ENCODE results near the gene NAV1. TPM values are rescaled to one million over a fixed set of nuclear protein-coding genes. Genes with fewer than 3 reads are reported as not detected.

The NAV1 gene
- total and polyA plus RNA-seq, 2 experiments from 2014 or later = 22.7 to 37.4 TPM

DNA sequence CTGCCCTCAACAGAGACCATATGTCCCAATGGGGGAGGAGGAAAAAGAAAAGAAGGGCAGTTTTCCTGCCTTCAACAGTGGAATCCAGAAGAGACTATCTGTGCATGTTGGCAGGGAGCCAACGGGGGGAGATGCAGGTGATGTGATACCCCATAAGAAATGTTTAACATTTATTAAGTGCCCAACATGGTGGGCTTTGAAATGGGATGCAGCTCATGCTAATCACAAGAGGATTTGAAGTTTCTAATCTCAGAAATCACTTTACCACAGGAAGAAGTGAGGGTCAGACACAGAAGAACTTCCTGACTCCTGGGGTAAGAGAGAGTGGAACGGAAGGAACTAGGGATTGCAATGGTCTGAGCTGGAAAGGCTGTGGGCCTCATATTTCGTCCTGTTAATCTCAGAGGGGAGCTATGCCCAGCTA, 48.2 kb upstream of the NAV1 start (continued):
- TF ChIP-seq, protein P1, sequence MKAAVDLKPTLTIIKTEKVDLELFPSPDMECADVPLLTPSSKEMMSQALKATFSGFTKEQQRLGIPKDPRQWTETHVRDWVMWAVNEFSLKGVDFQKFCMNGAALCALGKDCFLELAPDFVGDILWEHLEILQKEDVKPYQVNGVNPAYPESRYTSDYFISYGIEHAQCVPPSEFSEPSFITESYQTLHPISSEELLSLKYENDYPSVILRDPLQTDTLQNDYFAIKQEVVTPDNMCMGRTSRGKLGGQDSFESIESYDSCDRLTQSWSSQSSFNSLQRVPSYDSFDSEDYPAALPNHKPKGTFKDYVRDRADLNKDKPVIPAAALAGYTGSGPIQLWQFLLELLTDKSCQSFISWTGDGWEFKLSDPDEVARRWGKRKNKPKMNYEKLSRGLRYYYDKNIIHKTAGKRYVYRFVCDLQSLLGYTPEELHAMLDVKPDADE (IDR thresholded peaks at IDR 0.05) = no peak
- no peak for TF ChIP-seq CREB1 (CRISPR knock-in tag; IDR thresholded peaks at IDR 0.05; ENCODE audit: low read depth)
- TF ChIP-seq STAT1 (IDR thresholded peaks at IDR 0.05; ENCODE audit: unreplicated experiment) = no peak
- TF ChIP-seq ZNF462 (CRISPR knock-in tag; IDR thresholded peaks at IDR 0.05) = no peak

DNA sequence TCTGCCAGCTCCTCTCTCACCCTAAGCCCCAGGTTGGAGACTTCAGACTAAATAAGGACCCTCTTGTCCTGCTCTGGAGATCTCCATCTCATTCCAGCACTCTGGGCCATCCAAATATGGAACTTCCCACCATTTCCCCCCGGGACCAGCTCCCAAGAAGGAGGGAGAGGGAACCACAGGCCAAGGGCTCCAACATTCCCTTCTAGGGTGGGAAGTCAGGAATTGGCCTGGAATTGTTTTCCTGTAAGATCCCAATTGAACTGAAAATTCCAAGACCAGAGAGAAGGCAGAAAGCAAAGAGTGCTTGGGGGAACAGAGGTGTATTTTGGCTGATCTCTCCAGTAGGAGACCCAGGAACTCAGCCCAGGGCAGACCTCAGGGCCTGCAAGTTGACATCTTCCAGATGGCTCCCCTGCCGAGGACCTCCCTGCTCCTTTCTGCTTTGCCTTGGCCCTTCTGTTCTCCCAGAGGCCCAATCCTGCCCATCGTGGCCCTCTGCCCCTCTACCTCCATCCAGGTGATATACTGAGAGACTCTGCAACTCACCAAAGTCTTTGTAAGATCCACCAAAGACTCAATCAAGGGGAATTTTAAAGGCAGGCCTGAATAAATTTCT, 46.9 kb upstream of the NAV1 start:
- ATAC-seq = no peak
- Mint-ChIP-seq H3K4me1 (peaks cover 19% of the 10 kb centered on the region), H3K27me3 (ENCODE audit: insufficient read depth, low read depth, poor library complexity) (peaks cover 4% of the 10 kb centered on the region), H3K27ac (peak overlapping the region; percentile 6; the same call in 1 of the 2 replicates), H3K9me3 (peaks cover 3% of the 10 kb centered on the region; the same call in 1 of the 3 replicates), H3K36me3 (ENCODE audit: low read depth) (peaks cover 9% of the 10 kb centered on the region), H3K4me3 (no peak overlapping the region)
- Histone ChIP-seq H4K20me1 (replicated peaks; ENCODE audit: insufficient read depth) (no peaks in the 10 kb centered on the region), H3K79me2 (replicated peaks; ENCODE audit: insufficient read depth) (no peaks in the 10 kb centered on the region), H3K36me3 (ENCODE audit: insufficient read depth) (no peaks in the 10 kb centered on the region), H3K9me2 (ENCODE audit: insufficient read depth) (no peaks in the 10 kb centered on the region), H2AFZ (no peak overlapping the region), H3F3A (replicated peaks; ENCODE audit: low read depth) (no peaks in the 10 kb centered on the region), H3K27ac (ENCODE audit: low read depth) (no peak overlapping the region), H3K4me1 (ENCODE audit: insufficient read depth) (peaks cover 6% of the 10 kb centered on the region), H3K4me3 (no peak overlapping the region), H3K4me2 (no peak overlapping the region), H3K27me3 (ENCODE audit: insufficient read depth) (no peaks in the 10 kb centered on the region)
- DNase-seq (ENCODE audit: low spot score) = no peak
- TF ChIP-seq POLR2AphosphoS5 (IDR thresholded peaks at IDR 0.05; ENCODE audit: low read depth) = no peak
- no peak for TF ChIP-seq JUNB (IDR thresholded peaks at IDR 0.05; ENCODE audit: unreplicated experiment)
- TF ChIP-seq CREB1 (CRISPR knock-in tag; IDR thresholded peaks at IDR 0.05; ENCODE audit: low read depth) = no peak
- no peak for TF ChIP-seq ZNF462 (CRISPR knock-in tag; IDR thresholded peaks at IDR 0.05)
- TF ChIP-seq, protein P1 (IDR thresholded peaks at IDR 0.05) = no peak
